DMS 273 treated with DMSO at 0.1 percent for 48 hours (cell line): ENCODE data around the gene GMDS.

Experiments
- DNase-seq: peaks from one replicate; lab custom pipeline; 2025; lab: John Stamatoyannopoulos, UW

Gene GMDS

DNA sequence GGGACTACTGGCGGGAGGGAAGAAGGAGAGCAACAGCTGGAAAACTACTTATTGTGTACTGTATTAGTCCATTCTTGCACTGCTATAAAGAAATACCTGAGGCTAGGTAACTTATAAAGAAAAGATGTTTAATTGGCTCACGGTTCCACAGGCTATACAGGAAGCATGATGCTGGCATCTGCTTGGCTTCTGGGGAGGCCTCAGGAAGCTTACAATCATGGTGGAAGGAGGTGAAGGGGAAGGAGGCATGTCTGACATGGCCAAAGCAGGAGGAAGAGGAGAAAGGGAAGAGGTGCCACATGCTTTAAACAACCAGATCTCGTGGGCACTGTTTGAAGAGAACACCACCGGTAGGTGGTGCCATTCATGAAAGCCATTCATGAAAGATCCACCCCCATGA is 67.3 kb downstream of the GMDS start:
- DNase-seq: no peak

DNA sequence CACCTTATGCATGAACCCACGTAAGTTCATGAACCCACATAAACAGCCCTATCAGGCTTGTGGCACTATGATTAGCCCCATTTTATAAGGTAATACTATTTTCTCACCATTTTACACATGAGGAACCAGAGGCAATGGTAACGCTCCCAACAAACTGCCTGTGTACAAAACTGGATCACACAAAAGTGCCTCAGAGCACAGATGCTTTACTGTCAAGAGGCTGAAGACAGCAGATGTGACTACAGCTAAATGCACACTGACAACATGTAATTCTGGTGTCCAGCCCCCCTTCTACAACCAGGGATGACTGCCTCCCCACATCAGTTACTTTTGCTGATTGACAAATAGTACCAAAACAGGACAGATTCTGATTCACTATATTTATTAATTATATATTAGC is 69.6 kb downstream of the GMDS start:
- no peak for DNase-seq

DNA sequence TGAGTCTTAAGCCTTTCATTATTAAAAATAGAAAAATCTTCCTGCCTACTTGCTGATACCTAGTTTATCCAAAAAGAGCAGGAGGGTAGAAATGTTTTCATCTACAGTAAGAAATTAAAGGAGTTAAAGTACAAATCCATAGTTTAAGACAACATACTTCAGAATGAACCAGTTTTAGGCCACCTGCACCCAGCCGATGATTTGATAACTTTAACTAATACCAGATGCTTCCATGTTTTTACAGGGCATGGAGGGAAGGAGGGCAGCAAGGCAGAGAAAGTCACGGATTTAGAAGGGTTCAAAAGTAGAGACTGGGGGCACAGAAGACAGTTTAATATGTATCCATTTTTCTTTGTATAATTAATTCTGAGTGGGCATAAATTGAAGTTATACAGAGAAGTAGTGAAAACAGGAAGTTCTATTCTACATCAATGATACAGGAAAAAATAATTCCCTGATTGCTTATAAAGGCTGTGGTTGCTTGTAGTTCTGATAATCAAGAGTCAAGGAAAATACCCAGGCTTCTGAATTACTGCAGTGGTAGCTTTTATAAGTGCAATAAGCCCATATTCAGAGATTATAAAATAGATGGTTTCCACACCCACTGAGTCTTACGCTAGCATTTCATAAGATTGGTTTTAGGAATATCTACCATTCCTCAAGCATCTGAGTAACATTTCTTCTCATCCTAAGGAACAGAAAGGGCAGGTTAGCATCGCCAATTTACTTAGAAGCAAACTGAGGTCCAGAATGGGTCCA is 72.0 kb downstream of the GMDS start:
- no peak for DNase-seq

DNA sequence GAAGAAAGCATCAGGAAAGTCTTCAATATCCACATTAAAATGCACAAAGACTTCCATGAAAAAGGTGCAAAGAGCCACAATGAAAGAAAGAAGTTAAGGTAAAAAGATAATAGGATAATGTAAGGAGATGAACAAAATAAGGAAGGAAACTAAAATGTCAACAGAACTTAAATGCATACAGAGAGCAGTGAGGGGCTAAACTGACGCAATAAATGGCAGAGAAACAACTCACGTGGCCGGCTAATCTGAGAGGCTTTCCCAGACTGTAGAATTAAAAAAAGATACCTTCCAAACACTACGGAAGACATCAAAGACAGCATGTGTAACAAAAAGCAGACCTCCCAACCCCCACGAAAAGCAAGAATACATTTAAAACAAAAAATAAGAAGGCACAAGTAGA is 73.7 kb downstream of the GMDS start:
- DNase-seq: no peak

DNA sequence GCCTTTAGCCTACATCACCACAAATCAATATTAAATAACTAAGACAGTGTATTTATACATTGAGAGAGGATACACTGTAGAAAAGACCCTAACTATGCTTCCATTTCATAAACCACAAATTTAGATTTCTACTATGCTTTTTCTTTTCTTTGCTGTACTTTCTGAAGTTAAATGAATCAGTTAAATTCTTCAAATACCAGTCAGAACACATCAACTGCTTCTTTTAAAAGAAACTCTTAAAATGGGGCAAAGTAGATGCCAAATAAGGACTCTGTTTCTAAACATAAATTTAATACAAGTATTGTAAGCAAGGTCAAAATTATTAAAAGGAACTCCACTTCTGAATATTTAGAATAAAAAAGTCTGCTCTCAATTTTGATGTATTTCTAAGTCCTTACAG is 76.9 kb downstream of the GMDS start:
- no peak for DNase-seq

DNA sequence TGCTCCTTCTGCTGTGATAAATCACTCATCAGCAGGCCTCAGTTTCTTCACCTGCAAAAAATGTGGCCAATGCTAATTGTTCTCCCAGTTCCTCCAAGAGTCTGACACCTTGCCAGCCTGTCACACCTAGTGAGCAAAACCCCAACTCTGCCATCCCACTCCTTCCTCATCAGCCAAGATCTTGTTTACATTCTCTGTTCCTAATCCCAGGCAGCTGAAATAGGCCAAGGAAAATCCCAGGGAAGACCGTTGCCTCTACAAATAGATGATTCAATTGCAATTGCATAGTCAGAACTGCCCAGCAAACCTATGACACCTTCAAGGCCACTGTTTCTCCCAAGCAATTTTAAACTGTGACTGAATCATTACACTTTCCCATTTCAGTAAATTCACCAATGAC is 78.7 kb downstream of the GMDS start:
- DNase-seq: no peak

DNA sequence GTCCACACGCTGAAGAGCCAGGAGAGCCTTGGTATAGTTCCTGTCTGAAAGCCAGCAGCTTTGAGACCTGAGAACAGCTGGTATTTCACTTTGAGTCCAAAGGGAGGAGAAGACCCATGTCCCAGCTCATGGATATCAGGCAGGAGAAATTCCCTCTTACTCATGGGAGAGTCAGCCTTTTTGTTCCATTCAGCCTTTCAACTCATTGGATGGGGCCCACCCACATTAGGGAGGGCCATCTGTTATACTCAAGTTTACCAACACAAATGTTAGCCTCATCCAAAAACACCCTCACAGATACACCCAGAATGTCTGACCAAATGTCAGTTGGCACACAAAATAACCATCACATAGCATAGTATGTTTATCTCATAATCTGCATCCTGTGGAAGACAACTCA is 80.1 kb downstream of the GMDS start:
- DNase-seq: no peak

DNA sequence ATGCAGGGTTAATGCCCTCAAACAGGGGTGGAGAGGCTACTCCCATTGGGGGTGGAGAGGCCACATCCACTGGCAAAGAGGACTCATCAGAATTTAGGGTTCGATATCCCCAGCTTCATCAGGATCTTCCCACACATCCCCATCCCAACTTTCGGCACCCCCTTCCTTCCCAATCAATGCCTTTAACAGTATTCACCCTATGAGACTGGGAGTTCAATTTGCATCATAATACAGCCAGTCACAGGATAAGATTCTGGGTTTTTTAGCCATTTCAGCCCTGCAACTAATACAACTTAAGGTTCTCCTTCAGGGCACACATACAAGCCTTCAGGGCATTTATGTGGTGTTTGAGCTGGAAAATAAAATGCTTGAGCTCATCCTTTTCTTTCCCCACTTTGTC is 80.9 kb downstream of the GMDS start:
- DNase-seq: no peak

DNA sequence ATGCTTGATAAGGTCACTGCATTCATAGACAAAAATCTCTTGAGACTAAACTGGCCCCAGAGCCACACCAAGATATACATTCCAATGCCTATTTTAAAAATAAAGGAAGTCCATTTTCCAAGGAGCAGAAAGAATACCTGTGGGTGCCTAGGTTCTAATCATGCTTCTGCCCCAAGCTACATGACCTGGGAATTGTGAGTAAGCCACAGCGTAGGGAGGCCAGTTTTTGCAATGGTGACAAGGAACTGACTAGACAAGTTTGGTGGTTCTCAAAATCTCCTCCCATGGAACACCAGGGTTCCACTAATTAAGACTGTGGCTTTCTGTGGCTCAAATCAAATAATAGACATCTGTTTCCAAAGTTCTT is 83.3 kb downstream of the GMDS start:
- no peak for DNase-seq

DNA sequence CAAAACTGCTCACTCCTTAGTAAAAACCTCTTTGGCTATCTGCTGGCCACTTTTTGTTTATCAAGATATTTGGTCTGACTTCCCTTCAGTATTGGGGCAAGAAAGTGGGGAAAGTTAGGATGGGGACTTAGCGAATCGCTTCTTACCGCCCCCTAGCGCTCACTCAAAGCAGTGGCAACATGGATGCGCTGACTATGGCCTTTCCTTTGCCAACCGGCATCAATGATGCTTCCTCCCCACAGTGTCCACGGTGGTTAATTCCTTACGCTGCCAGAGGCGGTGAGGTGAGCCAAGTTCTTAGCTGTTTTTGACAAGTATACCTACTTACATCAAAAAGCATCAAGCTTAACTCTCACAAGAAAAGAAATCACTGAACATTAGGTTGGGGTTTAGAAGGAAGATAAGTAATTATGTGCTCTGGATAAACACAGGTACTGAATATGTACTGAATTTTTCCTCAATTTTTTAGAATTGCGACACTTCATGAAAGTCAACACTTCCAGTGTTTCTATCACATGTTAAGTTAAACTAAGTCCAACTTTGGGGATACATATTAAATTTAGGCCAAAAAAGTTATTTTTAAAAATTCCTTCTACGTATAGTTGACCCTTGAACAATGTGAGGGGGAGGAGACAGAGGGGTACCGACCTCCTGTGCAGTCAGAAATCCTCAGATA is 86.7 kb downstream of the GMDS start:
- no peak for DNase-seq

DNA sequence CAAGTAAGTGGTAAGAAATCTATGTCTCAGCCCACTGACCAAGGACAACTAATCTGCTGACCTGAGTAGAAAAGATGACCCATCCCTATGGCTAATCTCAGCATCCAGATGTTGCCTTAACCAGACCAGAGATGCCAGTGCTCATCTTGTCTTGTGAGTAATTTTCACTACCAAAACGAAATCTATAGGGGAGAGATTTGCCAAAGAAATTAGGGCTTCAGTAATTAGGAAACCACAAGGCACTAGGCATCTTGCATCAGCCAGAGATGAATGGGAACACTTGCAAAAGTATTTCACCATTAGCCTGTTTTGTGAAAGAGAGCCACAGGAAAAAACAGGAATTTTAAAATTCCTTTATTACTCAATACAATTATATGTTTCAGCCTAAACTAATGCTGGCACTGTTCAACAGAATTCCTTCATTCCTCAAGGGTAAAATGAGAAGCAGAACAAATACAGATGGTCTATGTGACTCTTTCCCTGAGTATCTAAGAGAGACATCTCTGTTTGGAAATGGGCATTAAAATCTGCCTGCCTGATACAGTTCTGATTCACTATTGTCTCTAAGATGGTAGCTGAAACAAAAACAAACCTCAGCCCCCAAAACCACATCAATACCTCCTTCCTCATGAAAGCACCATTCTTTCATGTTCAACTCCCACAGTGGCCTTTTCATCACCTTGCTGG is 87.8 kb downstream of the GMDS start:
- DNase-seq: no peak

DNA sequence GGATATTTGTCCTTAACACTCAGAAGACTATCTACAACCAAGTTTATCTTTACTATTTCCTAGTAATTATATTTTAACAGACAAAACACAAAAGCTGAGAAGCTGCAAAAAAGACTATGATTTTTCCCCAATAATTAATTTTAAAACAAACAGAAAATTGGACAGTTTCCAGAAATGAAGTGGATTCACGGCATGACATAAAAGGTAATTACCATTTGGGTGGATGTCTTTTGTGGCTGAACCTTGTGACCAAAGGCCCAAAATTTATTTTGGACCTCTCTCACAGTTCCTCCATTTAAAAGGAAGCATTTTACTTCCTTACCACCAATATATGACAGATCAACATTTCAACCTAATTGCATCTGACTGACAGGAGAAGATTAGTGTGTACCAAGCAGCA is 90.2 kb downstream of the GMDS start:
- no peak for DNase-seq

DNA sequence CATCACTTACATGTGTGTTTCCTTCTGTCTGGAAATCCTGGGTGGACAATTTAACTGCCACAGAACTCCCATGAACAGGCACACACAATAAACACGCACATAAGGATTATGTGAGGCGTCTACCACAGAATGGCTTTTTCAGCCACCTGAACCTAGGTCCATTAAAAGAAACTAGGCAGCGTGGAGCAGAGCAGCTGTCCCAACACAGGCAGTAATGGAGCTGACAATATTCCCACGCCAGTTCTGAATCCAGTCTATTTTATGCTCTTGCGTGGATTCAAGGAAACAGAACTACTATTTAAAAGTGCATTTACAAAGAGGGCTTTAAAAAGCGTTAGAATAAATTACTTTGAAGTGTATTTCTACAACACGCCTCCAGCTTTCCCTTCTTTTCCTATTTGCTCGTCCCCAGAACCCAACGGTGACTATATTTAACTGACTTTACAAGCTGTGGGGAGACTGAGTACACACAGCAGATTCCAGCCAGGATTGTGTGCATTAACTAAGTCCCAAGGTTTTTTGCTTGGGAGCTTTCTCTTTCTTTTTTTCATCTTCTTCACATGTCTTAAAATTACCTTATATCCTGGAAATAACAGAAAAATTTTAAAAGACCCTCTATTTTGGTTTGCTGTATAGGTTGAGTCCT is 95.9 kb downstream of the GMDS start:
- DNase-seq: no peak

DNA sequence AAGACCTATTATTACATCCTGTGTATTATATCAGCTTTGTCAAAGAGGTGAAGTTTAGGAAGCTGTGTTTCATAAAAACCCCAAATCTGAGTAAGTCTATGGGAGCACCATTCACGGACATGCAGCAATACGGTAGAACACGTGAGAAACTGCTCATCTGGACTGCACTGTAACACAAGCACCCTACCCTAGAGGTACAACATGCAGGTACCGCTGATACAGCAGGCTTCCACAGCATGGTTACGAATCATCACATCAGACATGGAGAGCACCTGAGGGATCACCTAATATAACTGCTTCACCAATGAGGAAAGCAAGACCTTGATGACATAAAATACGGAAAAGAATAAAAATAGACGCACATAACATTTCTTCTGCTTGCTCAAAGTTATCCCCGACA is 96.7 kb downstream of the GMDS start:
- no peak for DNase-seq

DNA sequence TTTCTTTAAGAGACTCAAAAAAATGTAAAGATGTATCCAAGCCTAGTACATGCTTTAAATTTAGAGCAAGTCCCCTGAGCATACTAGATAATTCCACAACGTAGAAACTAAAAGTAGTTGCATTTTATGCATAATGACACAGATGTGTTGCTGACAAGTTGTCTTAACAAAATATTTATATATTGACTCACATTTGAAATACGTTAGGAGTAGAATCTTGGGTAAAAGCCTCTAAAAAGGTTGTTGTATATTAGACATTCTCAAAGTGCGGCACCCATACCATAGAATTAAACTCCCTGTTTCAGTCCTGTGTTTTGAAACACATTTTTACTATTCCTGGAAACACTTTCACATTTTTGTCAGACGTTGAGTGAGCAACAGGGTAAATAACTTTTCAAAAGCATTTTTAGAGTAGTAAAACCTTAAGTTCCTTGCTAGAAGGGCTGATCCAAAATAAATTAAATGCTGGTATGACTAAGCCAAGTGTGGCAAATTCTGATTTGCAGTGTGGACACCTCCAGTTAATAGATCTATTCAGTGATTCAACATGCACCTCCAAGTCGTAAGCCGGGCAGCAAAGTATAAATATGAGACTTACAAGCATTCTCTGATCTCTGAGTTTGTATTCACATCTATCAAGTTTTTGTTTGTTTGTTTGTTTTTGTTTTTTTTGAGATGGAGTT is 97.5 kb downstream of the GMDS start:
- no peak for DNase-seq

DNA sequence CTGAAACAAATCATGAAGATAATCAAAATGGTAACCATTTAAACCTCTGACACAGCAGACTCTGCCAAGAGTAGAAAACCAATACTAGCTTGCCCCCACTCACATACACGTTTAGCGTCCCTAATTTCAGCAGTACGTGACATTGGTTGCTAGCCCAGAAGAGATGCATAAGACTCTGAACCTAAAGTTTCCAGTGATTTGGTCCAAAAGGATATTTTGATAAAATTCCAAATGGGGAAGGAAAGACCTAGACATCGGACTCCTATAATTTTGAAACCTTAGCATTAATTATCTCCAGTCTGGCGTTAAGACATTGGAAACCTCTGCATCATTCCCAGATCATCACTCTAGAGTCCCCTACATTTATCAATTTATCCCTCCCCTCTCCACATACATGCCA is 98.1 kb downstream of the GMDS start:
- no peak for DNase-seq

DNA sequence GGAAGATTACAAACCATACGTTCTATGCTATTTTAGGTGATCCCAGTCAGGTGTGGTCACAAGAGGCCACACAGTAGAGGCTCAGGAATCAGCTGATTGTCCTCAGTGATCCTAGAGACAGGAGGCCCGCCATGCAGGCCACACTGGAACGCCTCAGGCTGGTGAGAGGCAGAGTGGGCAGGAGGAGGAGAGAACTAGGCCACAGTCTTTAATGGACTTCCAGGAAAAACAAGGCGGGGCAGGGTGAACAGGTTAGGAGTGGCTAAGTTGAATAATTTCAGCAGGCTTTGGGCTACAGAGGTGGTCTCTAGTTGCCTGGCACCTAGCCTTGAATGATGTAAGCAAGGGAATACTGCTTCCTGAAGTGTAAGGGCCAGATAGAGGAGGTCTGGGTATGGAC is 101.2 kb downstream of the GMDS start:
- DNase-seq: no peak

DNA sequence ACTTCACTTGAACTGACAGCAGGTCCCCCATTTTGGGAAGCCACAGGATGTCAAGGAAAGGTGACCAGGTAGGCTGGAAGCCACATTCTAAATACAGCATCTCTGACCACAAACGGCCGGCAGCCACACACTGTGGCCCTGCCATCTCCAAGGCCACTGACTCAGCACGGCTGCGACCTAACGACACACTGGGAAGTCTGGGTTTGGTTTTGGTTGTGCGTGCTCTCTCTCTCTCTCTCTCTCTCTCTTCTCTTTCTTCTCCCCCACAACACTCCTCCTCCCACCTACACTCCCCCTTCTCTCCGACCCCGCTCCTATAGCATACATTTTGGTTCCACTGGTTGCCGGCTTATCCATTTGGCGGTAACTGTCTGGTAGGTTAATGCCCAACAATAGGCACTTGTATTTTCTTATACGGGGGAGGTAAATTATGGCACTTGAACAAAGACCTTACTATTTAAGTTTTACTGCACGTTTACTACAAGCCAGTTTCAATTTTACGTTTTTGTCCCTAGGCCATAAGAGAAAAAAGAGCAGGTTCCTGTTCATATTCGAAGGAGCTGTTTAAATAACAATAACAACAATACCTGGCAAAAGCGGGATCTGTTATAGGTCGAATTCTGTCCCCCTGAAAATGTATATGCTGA is 103.6 kb downstream of the GMDS start:
- DNase-seq: no peak

DNA sequence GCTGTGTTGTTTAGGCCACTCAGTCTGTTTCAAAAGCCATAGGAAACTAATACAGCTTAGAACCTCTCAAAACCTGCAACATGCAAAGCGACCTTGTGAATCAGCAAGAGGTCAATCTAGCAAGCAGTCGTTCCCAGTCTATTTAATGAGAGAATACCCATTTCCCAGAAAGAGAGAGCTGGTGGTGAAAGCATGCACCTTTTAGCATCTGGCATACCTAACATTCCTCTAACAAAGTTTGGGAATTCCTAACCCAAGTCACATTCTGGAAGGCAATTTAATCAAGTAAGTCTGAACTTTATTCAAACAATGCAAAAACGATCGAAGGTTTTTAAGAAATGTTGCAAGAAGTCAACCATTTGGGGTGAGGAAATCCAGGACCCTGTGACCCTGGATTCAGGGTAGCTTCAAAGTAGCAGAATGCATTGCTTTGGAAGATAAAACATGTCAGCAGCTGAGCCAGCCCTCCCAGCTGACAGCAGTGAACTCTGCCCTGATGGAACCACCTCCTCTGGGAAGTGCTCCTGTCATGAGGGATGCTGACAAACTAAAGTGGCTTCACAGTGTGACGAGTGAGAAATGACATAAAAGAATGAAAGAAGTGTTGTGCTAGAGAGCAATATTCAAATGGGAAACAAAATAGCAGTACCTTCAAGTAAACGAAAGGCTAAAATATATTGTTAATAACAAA is 104.8 kb downstream of the GMDS start:
- DNase-seq: no peak

DNA sequence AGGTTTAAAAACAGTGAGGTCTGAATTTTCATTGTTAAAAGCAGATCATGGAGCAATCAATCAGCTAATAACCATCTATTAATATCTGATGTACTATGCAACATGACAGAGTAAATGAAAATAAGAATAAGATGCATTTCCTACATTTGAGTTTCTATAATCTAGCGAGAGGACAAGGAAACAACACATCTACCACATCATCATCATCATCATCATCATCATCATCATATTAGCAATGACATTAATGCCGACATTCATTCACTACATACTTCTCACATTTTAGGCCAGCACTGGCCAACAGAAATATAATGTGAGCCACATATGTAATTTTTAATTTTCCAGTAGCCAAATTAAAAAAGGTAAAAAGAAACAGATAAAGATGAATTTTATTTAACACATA is 110.0 kb downstream of the GMDS start:
- no peak for DNase-seq

DNA sequence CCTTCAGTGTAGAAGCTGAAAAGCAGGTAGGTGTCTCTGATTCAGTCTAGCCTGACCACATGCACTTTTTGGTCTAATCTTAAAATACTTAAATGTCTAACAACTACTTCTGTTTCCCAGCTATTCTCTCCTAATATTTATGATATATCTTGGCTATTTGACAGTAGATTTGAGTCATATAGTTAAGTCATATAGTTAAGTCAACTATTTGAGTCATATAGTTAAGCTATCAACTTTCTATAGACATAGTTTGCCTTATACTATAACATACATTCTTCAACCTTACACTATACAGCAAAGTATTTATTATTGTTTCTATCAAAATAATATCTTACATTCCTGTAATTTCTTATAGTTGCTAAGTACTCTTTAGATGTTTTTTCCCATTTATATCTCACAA is 110.9 kb downstream of the GMDS start:
- no peak for DNase-seq
